Right hindlimb (tissue), 1 donor: ENCODE data around the gene RNF149.

ENCODE experiments used
- DNase-seq: peaks from one replicate; pipeline ENCODE4 v3.0.0-alpha.2; 2018

The RNF149 gene

GRCh38 chr2:101293544-101293943 lies 15.0 kb downstream of the RNF149 start:
- no peak for DNase-seq

GRCh38 chr2:101291973-101292372 lies 16.5 kb downstream of the RNF149 start:
- no peak for DNase-seq

- no peak for DNase-seq
These were observed 17.8 kb downstream of the RNF149 start for GRCh38 chr2:101290711-101291110.

- DNase-seq, result no peak
These were observed 21.2 kb downstream of the RNF149 start for GRCh38 chr2:101287303-101287702.

- DNase-seq, result no peak
These were observed 21.8 kb downstream of the RNF149 start for GRCh38 chr2:101286684-101287083.

GRCh38 chr2:101282980-101283379 lies 25.5 kb downstream of the RNF149 start:
- DNase-seq, result no peak

- DNase-seq, result no peak
These were observed 27.0 kb downstream of the RNF149 start for GRCh38 chr2:101281482-101281881.

GRCh38 chr2:101278925-101279324 lies 29.6 kb downstream of the RNF149 start:
- no peak for DNase-seq

GRCh38 chr2:101277111-101277510 lies 31.4 kb downstream of the RNF149 start:
- DNase-seq, result no peak

- DNase-seq, result no peak
These were observed 34.4 kb downstream of the RNF149 start for GRCh38 chr2:101274142-101274541.

- DNase-seq, result no peak
These were observed 35.4 kb downstream of the RNF149 start for GRCh38 chr2:101273056-101273455.

GRCh38 chr2:101272045-101272784 lies 36.3 kb downstream of the RNF149 start:
- no peak for DNase-seq

GRCh38 chr2:101270700-101271259 lies 37.7 kb downstream of the RNF149 start:
- DNase-seq, result no peak

GRCh38 chr2:101267671-101268656 lies 40.5 kb downstream of the RNF149 start:
- no peak for DNase-seq

GRCh38 chr2:101265893-101266499 lies 42.5 kb downstream of the RNF149 start:
- no peak for DNase-seq

GRCh38 chr2:101264360-101264939 lies 44.1 kb downstream of the RNF149 start:
- no peak for DNase-seq

- no peak for DNase-seq
These were observed 45.1 kb downstream of the RNF149 start for GRCh38 chr2:101263377-101263800.

- no peak for DNase-seq
These were observed 46.4 kb downstream of the RNF149 start for GRCh38 chr2:101262142-101262541.

GRCh38 chr2:101258804-101259203 lies 49.7 kb downstream of the RNF149 start:
- DNase-seq, result no peak

- no peak for DNase-seq
These were observed 52.2 kb downstream of the RNF149 start for GRCh38 chr2:101256316-101256715.

- DNase-seq, result no peak
These were observed 53.0 kb downstream of the RNF149 start for GRCh38 chr2:101255501-101255900.

GRCh38 chr2:101253703-101254450 lies 54.6 kb downstream of the RNF149 start:
- DNase-seq, result no peak
